ENCODE data around the gene BZW2.

GRCh38 chr7:16685535-16685934 is 39.6 kb downstream of the BZW2 start:
- no peak for TF ChIP-seq TAF1 (IDR thresholded peaks at IDR 0.05; ENCODE audit: borderline replicate concordance, low read depth, low read length)
- no peak for TF ChIP-seq POLR2AphosphoS5 (IDR thresholded peaks at IDR 0.05; ENCODE audit: low read depth, low read length)
- no peak for TF ChIP-seq POLR2A (IDR thresholded peaks at IDR 0.05; ENCODE audit: low read depth, low read length)

All from GM12892 (cell line).